ENCODE results near the gene PANK4. TPM values are rescaled to one million over a fixed set of nuclear protein-coding genes. Genes with fewer than 3 reads are reported as not detected.

The PANK4 gene
- total and polyA plus RNA-seq, 2 of the 8 experiments (the other 6 are each of a cell fraction or from before 2014, with no cell fraction given), result 20.1 to 29.7 TPM

DNA sequence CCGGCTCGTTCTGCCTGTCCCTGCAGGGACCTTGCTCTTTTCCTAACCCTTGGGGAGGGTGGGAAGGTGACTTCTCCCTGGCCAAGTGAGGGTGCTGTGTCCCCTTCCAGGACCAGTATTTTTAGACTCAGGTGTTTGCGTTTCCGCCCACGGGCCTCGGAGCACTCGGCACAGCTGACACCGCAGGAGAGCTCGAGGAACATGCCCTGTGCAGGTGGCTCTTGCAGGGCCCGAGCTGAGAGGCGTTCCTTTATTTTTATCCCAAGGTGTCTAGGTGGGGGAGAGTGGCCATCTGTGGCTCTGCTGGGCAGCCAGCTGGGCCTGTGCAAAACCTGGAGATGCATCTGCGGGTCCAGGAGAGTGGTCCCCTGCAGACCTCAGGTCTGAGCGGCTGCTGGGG lies 34.3 kb downstream of the PANK4 start:
- H3K79me2 ChIP-seq (ENCODE audit: control insufficient read depth in 1 of 2, insufficient read depth in 2 of 2, low read length in 2 of 2), result no peaks in the 10 kb centered on the region
- no peak overlapping the region for H3K14ac ChIP-seq (ENCODE audit: insufficient read length)
- H3K4ac ChIP-seq (replicated peaks; ENCODE audit: insufficient read length, low read depth, low read length), result no peak overlapping the region
- DNase-seq (ENCODE audit: low read depth in 1 of 2, low spot score in 2 of 2), result no peak
- H3K9me3 ChIP-seq (ENCODE audit: insufficient read depth in 2 of 2, low read depth in 1 of 2, low read length in 1 of 2), result peaks cover 0 to 18% of the 10 kb centered on the region in 2 experiments; a peak in 2 of 4 replicates
- H4K5ac ChIP-seq (ENCODE audit: insufficient read length, low read depth, low read length), result no peak overlapping the region
- no peaks in the 10 kb centered on the region for H3K23me2 ChIP-seq (ENCODE audit: low read depth, low read length)
- CTCF ChIA-PET (ENCODE audit: partially characterized antibody), result interaction anchor here (0.7 to 2.3 kb wide), 7 partner anchors 11 to 110 kb away, joined by 3 to 8 read pairs (median 3); no protein-coding TSS in a partner anchor
- H3K79me1 ChIP-seq (ENCODE audit: low read depth, low read length), result no peaks in the 10 kb centered on the region
- no peaks in the 10 kb centered on the region for H3K4me1 ChIP-seq (replicated peaks in 1 of 4; ENCODE audit: control insufficient read depth in 3 of 4, insufficient read depth in 4 of 4, low read length in 3 of 4)
- H3K23ac ChIP-seq (ENCODE audit: insufficient read length), result no peak overlapping the region
- FAIRE-seq, result no peak
- no peak overlapping the region for H3K18ac ChIP-seq (ENCODE audit: extremely low read depth, low read length)
- H3K4me2 ChIP-seq (ENCODE audit: insufficient read depth in 1 of 2, low read depth in 2 of 2, low read length in 2 of 2), result no peak overlapping the region
- H3K9ac ChIP-seq (replicated peaks in 1 of 4; ENCODE audit: extremely low read depth in 1 of 4, low read depth in 3 of 4, low read length in 3 of 4), result no peak overlapping the region
- 85% methylated on average over 13 of the region's 13 CpGs; no CpG with 5 or more reads in 1 of the 2 experiments for WGBS, 2 experiments (ENCODE audit: extremely low coverage in 1 of 2, insufficient coverage in 1 of 2, insufficient read length in 1 of 2, insufficient replicate concordance in 2 of 2, low coverage in 1 of 2, low lambda C conversion rate in 2 of 2, missing lambda C conversion rate in 1 of 2)
- peak overlapping the region; percentile 51; the same call in 1 of the 2 replicates for H4K8ac ChIP-seq (ENCODE audit: extremely low read depth, insufficient read depth, low read length)
- no peak overlapping the region for H2BK5ac ChIP-seq (ENCODE audit: low read depth, low read length)
- no peak overlapping the region for H2AK5ac ChIP-seq (ENCODE audit: low read depth, low read length)
- TF ChIP-seq CTBP2 (IDR thresholded peaks at IDR 0.05; ENCODE audit: borderline replicate concordance, insufficient read depth, insufficient read length, low read length) (no peak), JUND (IDR thresholded peaks at IDR 0.05; ENCODE audit: low read length) (no peak), POU5F1 (IDR thresholded peaks at IDR 0.05; ENCODE audit: low read depth, low read length) (no peak), SP1 (IDR thresholded peaks at IDR 0.05; ENCODE audit: low read depth, low read length) (no peak)
- TF ChIP-seq, protein P1, sequence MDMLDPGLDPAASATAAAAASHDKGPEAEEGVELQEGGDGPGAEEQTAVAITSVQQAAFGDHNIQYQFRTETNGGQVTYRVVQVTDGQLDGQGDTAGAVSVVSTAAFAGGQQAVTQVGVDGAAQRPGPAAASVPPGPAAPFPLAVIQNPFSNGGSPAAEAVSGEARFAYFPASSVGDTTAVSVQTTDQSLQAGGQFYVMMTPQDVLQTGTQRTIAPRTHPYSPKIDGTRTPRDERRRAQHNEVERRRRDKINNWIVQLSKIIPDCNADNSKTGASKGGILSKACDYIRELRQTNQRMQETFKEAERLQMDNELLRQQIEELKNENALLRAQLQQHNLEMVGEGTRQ (IDR thresholded peaks at IDR 0.05; ENCODE audit: low read length), result no peak
- H3K36me3 ChIP-seq (ENCODE audit: control insufficient read depth in 2 of 4, insufficient read depth in 4 of 4, low read length in 3 of 4), result no peaks in the 10 kb centered on the region
- no peak overlapping the region for H4K91ac ChIP-seq (replicated peaks; ENCODE audit: insufficient read length, low read length)
- H3K56ac ChIP-seq (replicated peaks; ENCODE audit: insufficient read length, low read depth, low read length), result no peak overlapping the region
- POLR2A ChIA-PET (ENCODE audit: partially characterized antibody), result interaction anchor here (1.8 kb wide), 1 partner anchor 9 kb away, joined by 6 read pairs; no protein-coding TSS in a partner anchor
- no peak overlapping the region for H2AFZ ChIP-seq (ENCODE audit: low read length)
- H3K27me3 ChIP-seq (replicated peaks in 1 of 4; ENCODE audit: control insufficient read depth in 3 of 4, extremely low read depth in 1 of 4, insufficient read depth in 3 of 4, low read length in 3 of 4), result peaks cover 0 to 10% (median 1%) of the 10 kb centered on the region in 4 experiments; a peak in 2 of 7 replicates
- H2BK20ac ChIP-seq (ENCODE audit: low read length), result no peak overlapping the region
- no peak overlapping the region for H3K4me3 ChIP-seq (ENCODE audit: extremely low read depth in 1 of 4, insufficient read depth in 2 of 4, low read depth in 3 of 4, low read length in 4 of 4)
- H2BK12ac ChIP-seq (ENCODE audit: low read depth, low read length), result no peak overlapping the region
- H2BK120ac ChIP-seq (replicated peaks; ENCODE audit: low read depth, low read length), result no peak overlapping the region
- H4K20me1 ChIP-seq (replicated peaks in 1 of 2; ENCODE audit: control insufficient read depth in 1 of 2, insufficient read depth in 2 of 2, low read length in 2 of 2), result peaks cover 0 to under 1% of the 10 kb centered on the region in 2 experiments
- H3K27ac ChIP-seq (ENCODE audit: low read depth, low read length), result no peak overlapping the region
- no peak overlapping the region for H2BK15ac ChIP-seq (ENCODE audit: low read length)

All from H1 (cell line).